AG04450 (cell line): ENCODE data around the gene ITPK1. TPM values are rescaled to one million over a fixed set of nuclear protein-coding genes. Genes with fewer than 3 reads are reported as not detected.

Experiments used
- CTCF ChIA-PET: fragments of 300-600, 350-600 bp; formaldehyde crosslinking; extraction: SDS; loops from one replicate; lab custom pipeline; 2022; ENCODE audit warnings: antibody characterized with exemption, inconsistent platforms; lab: Charles Lee
- POLR2A ChIA-PET: fragments of 350-600 bp; formaldehyde crosslinking; extraction: SDS; loops from one replicate; lab custom pipeline; 2021; ENCODE audit warnings: antibody characterized with exemption, inconsistent platforms; lab: Yijun Ruan, JAX
- DNase-seq: peaks from one replicate; pipeline ENCODE4 v3.0.0-alpha.2; 2011; ENCODE audit warnings: low read depth, low spot score
- H3K27ac ChIP-seq: one replicate; pipeline ENCODE4 v1.5.1; 2012; ENCODE audit warnings: low read depth, low read length, control low read depth
- H3K27me3 ChIP-seq: one replicate; pipeline ENCODE4 v1.6.0; 2012; ENCODE audit warnings: low read length; ENCODE audit not compliant: control insufficient read depth, insufficient read depth
- H3K4me3 ChIP-seq: 2 replicates; pipeline ENCODE4 v1.5.1; 2011; ENCODE audit warnings: mild to moderate bottlenecking, low read depth, low read length, control low read depth
- H3K9me3 ChIP-seq: 2 replicates; pipeline ENCODE4 v1.5.1; 2012; ENCODE audit warnings: low read length; ENCODE audit not compliant: control insufficient read depth, insufficient read depth
- polyA plus RNA-seq: library from polyadenylated mRNA; depleted of rRNA; stranded (reverse); fragments of >200 nt; gene quantifications from 2 replicates; pipeline ENCODE4 v1.2.3, GENCODE V29; 2011
- TF ChIP-seq, protein P1 (sequence below): IDR thresholded peaks from 2 replicates; pipeline ENCODE4 v1.5.1; 2011; ENCODE audit warnings: low read depth, low read length, control low read depth, inconsistent platforms

Gene ITPK1
- polyA plus RNA-seq, 1 experiment = 13.6 TPM

DNA sequence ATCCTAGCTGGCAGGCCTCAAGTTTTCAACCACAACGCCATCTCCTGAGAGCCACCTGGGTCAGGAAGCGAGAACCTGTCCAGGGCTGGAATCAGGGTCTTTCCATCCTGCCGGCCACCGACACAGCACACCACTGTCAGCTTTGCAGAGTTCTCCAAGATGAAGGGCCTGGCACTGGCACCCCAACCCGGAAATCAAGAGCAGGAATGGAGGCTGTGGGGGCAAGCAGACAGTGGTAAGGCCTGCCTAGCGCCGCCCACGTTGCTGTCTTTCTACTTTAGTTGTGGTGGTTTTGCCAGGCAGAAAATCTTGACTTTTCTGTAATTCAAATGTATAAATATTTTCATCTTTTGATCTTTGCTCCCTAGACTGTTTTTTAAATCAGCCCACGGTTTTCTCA is 90.7 kb downstream of the ITPK1 start:
- no peaks in the 10 kb centered on the region for H3K27me3 ChIP-seq
- no peak for DNase-seq
- no peaks in the 10 kb centered on the region for H3K9me3 ChIP-seq
- ChIA-PET POLR2A (no interaction called here), CTCF (interaction anchor here (1.4 kb wide), 1 partner anchor 88 kb away, joined by 3 read pairs; no protein-coding TSS in a partner anchor)
- H3K4me3 ChIP-seq = no peak overlapping the region
- TF ChIP-seq, protein P1, sequence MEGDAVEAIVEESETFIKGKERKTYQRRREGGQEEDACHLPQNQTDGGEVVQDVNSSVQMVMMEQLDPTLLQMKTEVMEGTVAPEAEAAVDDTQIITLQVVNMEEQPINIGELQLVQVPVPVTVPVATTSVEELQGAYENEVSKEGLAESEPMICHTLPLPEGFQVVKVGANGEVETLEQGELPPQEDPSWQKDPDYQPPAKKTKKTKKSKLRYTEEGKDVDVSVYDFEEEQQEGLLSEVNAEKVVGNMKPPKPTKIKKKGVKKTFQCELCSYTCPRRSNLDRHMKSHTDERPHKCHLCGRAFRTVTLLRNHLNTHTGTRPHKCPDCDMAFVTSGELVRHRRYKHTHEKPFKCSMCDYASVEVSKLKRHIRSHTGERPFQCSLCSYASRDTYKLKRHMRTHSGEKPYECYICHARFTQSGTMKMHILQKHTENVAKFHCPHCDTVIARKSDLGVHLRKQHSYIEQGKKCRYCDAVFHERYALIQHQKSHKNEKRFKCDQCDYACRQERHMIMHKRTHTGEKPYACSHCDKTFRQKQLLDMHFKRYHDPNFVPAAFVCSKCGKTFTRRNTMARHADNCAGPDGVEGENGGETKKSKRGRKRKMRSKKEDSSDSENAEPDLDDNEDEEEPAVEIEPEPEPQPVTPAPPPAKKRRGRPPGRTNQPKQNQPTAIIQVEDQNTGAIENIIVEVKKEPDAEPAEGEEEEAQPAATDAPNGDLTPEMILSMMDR = no peak
- no peak overlapping the region for H3K27ac ChIP-seq

DNA sequence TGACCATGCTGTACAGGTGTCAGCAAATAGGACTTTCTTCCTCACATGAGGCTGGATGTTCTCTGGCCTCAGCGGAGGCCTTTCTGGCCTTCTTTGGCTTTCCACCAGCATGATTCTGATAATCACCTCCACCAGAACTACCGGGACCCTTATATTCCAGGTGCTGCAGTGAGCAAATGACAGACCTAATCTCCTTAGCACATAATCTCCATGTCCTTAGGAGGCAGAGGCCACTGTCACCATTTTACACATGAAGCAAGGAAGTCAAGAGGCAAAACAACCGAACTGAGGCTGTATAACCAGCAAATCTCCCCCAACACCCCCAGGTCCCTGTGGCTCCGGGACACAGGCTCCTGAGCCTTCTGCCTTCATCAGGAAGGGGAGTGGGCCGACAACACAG is 91.2 kb downstream of the ITPK1 start:
- TF ChIP-seq, protein P1 = no peak
- H3K9me3 ChIP-seq = no peaks in the 10 kb centered on the region
- H3K27me3 ChIP-seq = no peaks in the 10 kb centered on the region
- ChIA-PET POLR2A (no interaction called here), CTCF (interaction anchor here (1.4 kb wide), 1 partner anchor 89 kb away, joined by 3 read pairs; no protein-coding TSS in a partner anchor)
- H3K4me3 ChIP-seq = no peak overlapping the region
- no peak overlapping the region for H3K27ac ChIP-seq
- DNase-seq = no peak

DNA sequence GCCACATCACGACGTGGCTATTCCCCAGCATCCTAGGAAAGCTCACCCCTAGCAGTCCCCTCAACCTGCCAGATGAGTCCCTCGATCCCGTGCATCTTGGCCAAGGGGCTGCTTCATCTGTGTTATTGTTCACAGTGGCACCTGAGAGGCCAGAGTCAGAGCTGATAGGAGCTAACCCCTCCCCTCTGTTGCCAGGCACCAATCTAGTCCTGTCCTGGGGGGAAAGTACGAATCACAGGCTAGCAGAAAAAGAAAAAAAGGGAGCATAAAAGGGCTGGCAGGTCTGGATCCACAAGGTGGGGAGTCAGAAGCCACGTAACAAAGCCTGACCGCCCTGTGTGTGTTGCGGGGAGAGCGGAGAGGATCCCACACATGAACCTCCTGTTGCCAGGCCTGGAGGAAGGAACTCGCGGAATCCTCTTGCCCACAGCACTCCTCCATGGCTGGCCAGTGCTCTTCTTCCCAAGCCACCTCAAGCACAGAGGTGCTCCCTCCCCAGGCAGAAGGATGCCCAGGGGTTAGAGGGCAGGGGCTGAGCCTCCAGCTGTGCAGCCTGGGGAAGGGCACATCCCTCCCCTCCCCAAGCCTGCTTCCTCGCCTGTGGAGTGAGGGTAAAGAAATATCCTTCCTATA is 91.8 kb downstream of the ITPK1 start:
- ChIA-PET CTCF (interaction anchor here (0.8 to 1.4 kb wide), 2 partner anchors 89 kb away, joined by 3 read pairs; no protein-coding TSS in a partner anchor), POLR2A (no interaction called here)
- no peak for DNase-seq
- H3K27me3 ChIP-seq = no peaks in the 10 kb centered on the region
- H3K27ac ChIP-seq = no peak overlapping the region
- H3K9me3 ChIP-seq = no peaks in the 10 kb centered on the region
- H3K4me3 ChIP-seq = no peak overlapping the region
- TF ChIP-seq, protein P1 = no peak

DNA sequence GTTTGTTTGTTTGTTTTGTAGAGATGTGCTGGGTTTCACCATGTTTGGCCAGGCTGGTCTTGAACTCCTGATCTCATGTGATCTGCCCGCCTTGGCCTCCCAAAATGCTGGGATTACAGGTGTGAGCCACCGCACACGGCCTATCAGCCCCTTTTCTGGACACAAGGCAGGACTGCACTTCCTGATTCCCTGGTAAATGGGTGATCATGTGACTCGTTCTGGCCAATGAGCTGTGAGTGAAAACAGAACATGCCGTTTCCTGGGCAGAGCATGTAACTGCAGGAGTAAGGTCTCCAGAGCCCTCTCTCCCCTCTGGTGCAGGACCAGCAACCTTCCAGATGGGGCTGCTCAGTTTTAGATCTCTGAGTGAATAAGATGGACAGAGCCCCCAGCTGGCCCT is 92.7 kb downstream of the ITPK1 start:
- Histone ChIP-seq H3K27me3 (no peaks in the 10 kb centered on the region), H3K9me3 (no peaks in the 10 kb centered on the region), H3K4me3 (no peak overlapping the region), H3K27ac (no peak overlapping the region)
- ChIA-PET POLR2A (no interaction called here), CTCF (interaction anchor here (0.6 to 0.8 kb wide), 2 partner anchors 90 to 159 kb away, joined by 3 read pairs; no protein-coding TSS in a partner anchor)
- DNase-seq = no peak
- TF ChIP-seq, protein P1 = no peak

DNA sequence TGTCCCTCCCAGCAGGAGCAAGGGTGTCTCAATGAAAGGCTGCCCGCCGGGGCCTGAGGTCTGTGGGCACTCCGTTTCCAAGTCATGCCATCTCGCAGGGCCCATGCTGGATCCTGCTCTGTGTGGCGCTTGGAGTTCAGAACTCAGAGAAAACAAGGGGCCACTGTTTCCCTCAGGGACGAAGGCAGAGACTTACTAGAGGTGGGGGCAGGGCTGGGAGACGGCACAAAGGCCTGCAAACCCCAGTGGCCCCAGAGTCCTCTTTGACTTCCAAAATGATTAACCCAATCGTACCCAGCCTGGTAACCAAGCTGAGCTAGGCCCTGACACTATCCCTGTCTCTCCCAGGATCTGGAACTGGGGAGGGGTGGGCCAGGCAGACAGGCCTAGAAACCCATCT is 95.8 kb downstream of the ITPK1 start:
- no peak for DNase-seq
- TF ChIP-seq, protein P1 = no peak
- ChIA-PET CTCF (interaction anchor here (1.4 to 1.9 kb wide), 3 partner anchors 68 to 93 kb away, joined by 4 to 6 read pairs (median 6); no protein-coding TSS in a partner anchor), POLR2A (no interaction called here)
- Histone ChIP-seq H3K4me3 (no peak overlapping the region), H3K27me3 (no peaks in the 10 kb centered on the region), H3K9me3 (no peaks in the 10 kb centered on the region), H3K27ac (no peak overlapping the region)
